ENCODE data around the gene DICER1. TPM values are rescaled to one million over a fixed set of nuclear protein-coding genes. Genes with fewer than 3 reads are reported as not detected.

DICER1 gene
- total and polyA plus RNA-seq, 12 donors: 7.1 to 81.5 (median 32.1) TPM

DNA sequence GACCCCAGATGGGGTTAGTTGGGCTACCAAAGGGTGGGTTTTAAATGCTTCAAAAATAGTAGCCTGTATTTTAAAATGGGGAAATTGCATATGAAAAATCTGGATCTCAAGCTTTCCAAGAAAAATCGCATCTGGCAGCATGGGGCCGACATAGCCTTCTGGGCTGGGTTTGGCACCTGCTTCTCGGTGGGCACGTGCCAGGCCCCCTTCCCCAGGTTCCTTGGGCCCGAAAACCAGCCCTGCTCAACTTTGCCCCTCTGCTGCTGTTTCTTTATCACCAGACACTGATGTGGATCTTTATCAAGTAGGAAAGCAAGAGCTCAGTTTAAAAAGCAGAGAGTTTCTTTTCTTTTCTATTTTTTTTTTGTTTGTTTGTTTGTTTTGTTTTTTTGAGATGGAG lies 95.1 kb downstream of the DICER1 start:
- no peaks in the 10 kb centered on the region for H3K9me3 ChIP-seq (replicated peaks in 1 of 3)
- no peak overlapping the region for H3K4me3 ChIP-seq
- 72 to 86% (median 81%) methylated on average over 5 of the region's 5 CpGs for WGBS, 4 donors
- no peaks in the 10 kb centered on the region for H3K27me3 ChIP-seq
- DNase-seq: no peak
- no peaks in the 10 kb centered on the region for H3K4me1 ChIP-seq (replicated peaks in 1 of 2)
- no peak for TF ChIP-seq CTCF (IDR thresholded peaks at IDR 0.05)
- no peak for TF ChIP-seq POLR2A (IDR thresholded peaks at IDR 0.05)
- intact Hi-C loops (cut with DNase I): no loop called here
- no peak overlapping the region for H3K27ac ChIP-seq
- no peaks in the 10 kb centered on the region for H3K36me3 ChIP-seq (replicated peaks in 1 of 2)

- Histone ChIP-seq H3K4me3 (no peak overlapping the region), H3K36me3 (replicated peaks in 1 of 2) (no peaks in the 10 kb centered on the region), H3K9me3 (replicated peaks in 1 of 3) (no peaks in the 10 kb centered on the region), H3K4me1 (replicated peaks in 1 of 2) (no peaks in the 10 kb centered on the region), H3K27me3 (no peaks in the 10 kb centered on the region), H3K27ac (no peak overlapping the region)
- DNase-seq: no peak
- no peak for TF ChIP-seq CTCF (IDR thresholded peaks at IDR 0.05)
- no peak for TF ChIP-seq POLR2A (IDR thresholded peaks at IDR 0.05)
- 78 to 88% (median 86%) methylated on average over 4 to 14 of the region's 14 CpGs for WGBS, 4 donors
- intact Hi-C loops (cut with DNase I): no loop called here
Measured at GRCh38 chr14:95061317-95062093, 95.8 kb downstream of the DICER1 start.

DNA sequence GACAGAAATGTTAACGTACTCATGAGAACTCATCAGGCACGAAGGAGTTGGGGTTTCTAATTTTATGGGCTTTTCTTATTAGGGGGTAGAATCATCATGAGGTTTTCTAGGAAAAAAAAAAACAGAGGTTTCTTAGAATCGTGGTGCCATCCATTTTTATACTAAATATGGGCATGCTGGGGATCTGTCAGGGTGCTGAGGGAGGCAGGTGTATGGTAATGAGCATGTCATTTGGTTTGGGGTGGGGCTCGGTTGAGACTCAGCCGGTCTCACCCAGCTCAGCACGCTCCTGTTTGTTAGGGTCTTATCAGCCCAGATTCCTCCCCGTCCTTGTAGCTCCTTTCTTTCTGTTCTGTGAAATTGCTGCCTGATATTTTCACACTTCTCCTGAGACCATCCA lies 98.2 kb downstream of the DICER1 start:
- Histone ChIP-seq H3K9me3 (replicated peaks in 1 of 3) (no peaks in the 10 kb centered on the region), H3K36me3 (replicated peaks in 1 of 2) (no peaks in the 10 kb centered on the region), H3K27ac (no peak overlapping the region), H3K4me3 (no peak overlapping the region), H3K4me1 (replicated peaks in 1 of 2) (no peaks in the 10 kb centered on the region), H3K27me3 (no peaks in the 10 kb centered on the region)
- intact Hi-C loops (cut with DNase I): no loop called here
- 74 to 88% (median 78%) methylated on average over 7 of the region's 7 CpGs for WGBS, 4 donors
- TF ChIP-seq CTCF (IDR thresholded peaks at IDR 0.05) (no peak), POLR2A (IDR thresholded peaks at IDR 0.05) (no peak)
- DNase-seq: no peak

- no peak for TF ChIP-seq POLR2A (IDR thresholded peaks at IDR 0.05)
- no peak for TF ChIP-seq CTCF (IDR thresholded peaks at IDR 0.05)
- Histone ChIP-seq H3K27me3 (no peaks in the 10 kb centered on the region), H3K4me3 (no peak overlapping the region), H3K4me1 (replicated peaks in 1 of 2) (no peaks in the 10 kb centered on the region), H3K36me3 (replicated peaks in 1 of 2) (no peaks in the 10 kb centered on the region), H3K9me3 (replicated peaks in 1 of 3) (no peaks in the 10 kb centered on the region), H3K27ac (no peak overlapping the region)
- DNase-seq: no peak
- intact Hi-C loops (cut with DNase I): no loop called here
- 75 to 84% (median 76%) methylated on average over 9 of the region's 9 CpGs for WGBS, 4 donors
Measured at GRCh38 chr14:95058491-95058890, 98.8 kb downstream of the DICER1 start.

All from adrenal gland (tissue), 12 donors.